ENCODE measurements around the gene COL16A1. TPM values are rescaled to one million over a fixed set of nuclear protein-coding genes. Genes with fewer than 3 reads are reported as not detected.

Gene COL16A1
- 12.9 TPM for total RNA-seq

GRCh38 chr1:31703431-31704270 is at the start of gene COL16A1:
Gene COL16A1, minus strand, starts transcription at chr1:31704017. Its CDS starts 1,824 bp downstream, at chr1:31702193.

GRCh38 chr1:31644560-31645273 is 59.1 kb downstream of the COL16A1 start, which contains the start of gene PEF1:
Gene PEF1, minus strand, starts transcription at chr1:31644876. Its CDS starts 12 bp downstream, at chr1:31644864.

GRCh38 chr1:31617218-31617915 is 86.5 kb downstream of the COL16A1 start, which contains the start of gene HCRTR1:
Gene HCRTR1, plus strand, starts transcription at chr1:31617689. Its CDS starts 1,504 bp downstream, at chr1:31619193.

Other genes with a start within 250 kb of the COL16A1 start
- 3.0 TPM for gene TINAGL1, start 127.5 kb downstream of the COL16A1 start, total RNA-seq
- gene HCRTR1, start 86.3 kb downstream of the COL16A1 start, total RNA-seq: 2.5 TPM
- 48.0 TPM for gene PEF1, start 59.1 kb downstream of the COL16A1 start, total RNA-seq
- gene ADGRB2, start 60.3 kb upstream of the COL16A1 start, total RNA-seq: 59.5 TPM
- 0.23 TPM for gene SPOCD1, start 112.0 kb upstream of the COL16A1 start, total RNA-seq
- gene PTP4A2, start 234.4 kb upstream of the COL16A1 start, total RNA-seq: 444 TPM